Endodermal cell (in vitro differentiated cells): ENCODE results near the gene NELFCD. TPM values are rescaled to one million over a fixed set of nuclear protein-coding genes. Genes with fewer than 3 reads are reported as not detected.

Experiments
- DNase-seq: peaks from one replicate; pipeline ENCODE4 v3.0.0-alpha.2; 2017
- H3K27ac ChIP-seq: 2 replicates; pipeline ENCODE4 v1.5.1; 2013; ENCODE audit warnings: mild to moderate bottlenecking, low read depth, low read length, moderate library complexity
- H3K27me3 ChIP-seq: 2 replicates; pipeline ENCODE4 v1.6.1; 2013; ENCODE audit warnings: mild to moderate bottlenecking, low read length, moderate library complexity; ENCODE audit not compliant: insufficient read depth, control insufficient read depth, poor library complexity, severe bottlenecking
- H3K36me3 ChIP-seq: 2 replicates; pipeline ENCODE4 v1.7.0; 2013; ENCODE audit warnings: mild to moderate bottlenecking, low read length, moderate library complexity; ENCODE audit not compliant: control insufficient read depth, insufficient read depth
- H3K4me1 ChIP-seq: one replicate; pipeline ENCODE4 v1.7.0; 2013; ENCODE audit warnings: low read length; ENCODE audit not compliant: control insufficient read depth, insufficient read depth
- H3K4me3 ChIP-seq: 2 replicates; pipeline ENCODE4 v1.5.1; 2013; ENCODE audit warnings: mild to moderate bottlenecking, low read length, moderate library complexity
- H3K9ac ChIP-seq: 2 replicates; pipeline ENCODE4 v1.6.1; 2013; ENCODE audit warnings: mild to moderate bottlenecking, low read length, moderate library complexity; ENCODE audit not compliant: poor library complexity, severe bottlenecking; ENCODE audit errors: extremely low read depth
- H3K9me3 ChIP-seq: 2 replicates; pipeline ENCODE4 v1.6.1; 2013; ENCODE audit warnings: mild to moderate bottlenecking, low read length, moderate library complexity; ENCODE audit not compliant: control insufficient read depth
- H3K27ac Mint-ChIP-seq: 2 replicates; pipeline ENCODE4 v1.8.0; 2020; ENCODE audit warnings: mixed read lengths
- H3K27me3 Mint-ChIP-seq: 2 replicates; pipeline ENCODE4 v1.8.0; 2021; ENCODE audit warnings: mild to moderate bottlenecking, mixed read lengths; ENCODE audit not compliant: insufficient read depth
- H3K36me3 Mint-ChIP-seq: 2 replicates; pipeline ENCODE4 v1.8.0; 2020; ENCODE audit warnings: low read depth, mixed read lengths
- H3K4me1 Mint-ChIP-seq: 2 replicates; pipeline ENCODE4 v1.8.0; 2020; ENCODE audit warnings: mixed read lengths
- H3K4me3 Mint-ChIP-seq: 2 replicates; pipeline ENCODE4 v1.8.0; 2020; ENCODE audit warnings: mild to moderate bottlenecking, moderate library complexity, mixed read lengths
- H3K9me3 Mint-ChIP-seq: 2 replicates; pipeline ENCODE4 v1.8.0; 2020; ENCODE audit warnings: mild to moderate bottlenecking, mixed read lengths
- CTCF ChIP-seq: fragments of 200-600 bp; sonication (generic); conservative IDR thresholded peaks from 2 replicates; pipeline ENCODE4 v1.5.0; 2021; ENCODE audit warnings: antibody characterized with exemption, mild to moderate bottlenecking
- WGBS, 2 experiments: methylation state at CpG; one replicate each; pipeline versions ENCODE4 v1.1.5 to v1.1.7; 2013; ENCODE audit warnings: missing lambda C conversion rate in 2 of 2, mixed read lengths in 1 of 2; ENCODE audit not compliant: insufficient coverage in 1 of 2, insufficient read length in 1 of 2; 5-methylcytosine and 5-hydroxymethylcytosine counted together
- total RNA-seq, 2 donors: library from RNA; stranded (reverse); fragmentation: NEBNext Ultra II Directional in 1 of 2; extraction: Animal tissue kit (Norgen Biotek cat#: 25700) in 1 of 2; gene quantifications; 2 replicates in 1 of 2; 3 replicates in 1 of 2; pipeline ENCODE4 v1.2.1, GENCODE V29; 2021

Gene NELFCD
- total RNA-seq, 2 donors from 2014 or later = 66.6 to 72.5 TPM

DNA sequence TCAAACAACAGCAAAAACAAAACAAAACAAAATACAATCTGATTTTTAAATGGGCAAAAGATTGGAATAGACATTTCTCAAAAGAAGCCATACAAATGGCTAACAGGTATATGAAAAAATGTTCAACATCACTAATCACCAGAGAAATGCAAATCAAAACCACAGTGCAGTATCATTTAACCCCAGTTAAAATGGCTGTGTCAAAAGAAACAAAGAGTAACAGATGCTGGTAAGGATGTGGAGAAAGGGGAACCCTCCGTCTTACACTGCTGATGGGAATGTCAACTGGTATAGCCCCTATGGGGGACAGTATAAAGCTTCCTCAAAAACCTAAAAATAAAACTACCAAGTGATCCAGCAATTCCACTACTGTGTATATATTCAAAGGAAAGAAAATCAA is 10.9 kb upstream of the NELFCD start:
- Histone ChIP-seq H3K36me3 (no peaks in the 10 kb centered on the region), H3K9ac (no peak overlapping the region), H3K27me3 (no peaks in the 10 kb centered on the region), H3K4me3 (no peak overlapping the region), H3K4me1 (no peaks in the 10 kb centered on the region), H3K27ac (no peak overlapping the region), H3K9me3 (peaks cover 10% of the 10 kb centered on the region)
- H3K4me1 Mint-ChIP-seq = no peaks in the 10 kb centered on the region
- H3K27ac Mint-ChIP-seq = no peak overlapping the region
- TF ChIP-seq CTCF = no peak
- peaks cover 2% of the 10 kb centered on the region for H3K27me3 Mint-ChIP-seq
- no peaks in the 10 kb centered on the region for H3K36me3 Mint-ChIP-seq
- DNase-seq = no peak
- WGBS, 2 experiments = 67% methylated on average over 1 of the region's 1 CpG; no CpG with 5 or more reads in 1 of the 2 experiments
- no peak overlapping the region for H3K4me3 Mint-ChIP-seq
- peaks cover 7% of the 10 kb centered on the region for H3K9me3 Mint-ChIP-seq

GRCh38 chr20:58971429-58971828 is 9.6 kb upstream of the NELFCD start:
- Mint-ChIP-seq H3K27me3 (peaks cover 2% of the 10 kb centered on the region), H3K27ac (no peak overlapping the region), H3K4me1 (no peaks in the 10 kb centered on the region), H3K4me3 (no peak overlapping the region), H3K36me3 (no peaks in the 10 kb centered on the region), H3K9me3 (peaks cover 11% of the 10 kb centered on the region)
- no peak for TF ChIP-seq CTCF
- Histone ChIP-seq H3K4me1 (no peaks in the 10 kb centered on the region), H3K9ac (no peak overlapping the region), H3K9me3 (peaks cover 22% of the 10 kb centered on the region), H3K36me3 (no peaks in the 10 kb centered on the region), H3K4me3 (no peak overlapping the region), H3K27me3 (no peaks in the 10 kb centered on the region), H3K27ac (no peak overlapping the region)
- DNase-seq = no peak
- 85 to 87% methylated on average over 5 to 6 of the region's 6 CpGs for WGBS, 2 experiments

- Mint-ChIP-seq H3K27ac (no peak overlapping the region), H3K9me3 (peaks cover 14% of the 10 kb centered on the region), H3K27me3 (peaks cover 2% of the 10 kb centered on the region), H3K36me3 (no peaks in the 10 kb centered on the region), H3K4me3 (no peak overlapping the region), H3K4me1 (peaks cover 4% of the 10 kb centered on the region)
- H3K27me3 ChIP-seq = no peaks in the 10 kb centered on the region
- no peak overlapping the region for H3K9ac ChIP-seq
- H3K4me3 ChIP-seq = no peak overlapping the region
- H3K4me1 ChIP-seq = no peaks in the 10 kb centered on the region
- no peaks in the 10 kb centered on the region for H3K36me3 ChIP-seq
- 94 to 100% methylated on average over 3 to 4 of the region's 4 CpGs for WGBS, 2 experiments
- DNase-seq = no peak
- peaks cover 22% of the 10 kb centered on the region for H3K9me3 ChIP-seq
- H3K27ac ChIP-seq = no peak overlapping the region
- no peak for TF ChIP-seq CTCF
Observed at GRCh38 chr20:58973179-58973578, 7.9 kb upstream of the NELFCD start.
